Activated T-helper 1 cell treated with anti-CD3 and anti-CD28 coated beads, Interleukin-12 subunit alpha, Interleukin-12 subunit beta, Interleukin-2, Interleukin-4 antibody, amounts not matched to agents 30 ng/mL and 10 ng/mL and 1 ng/mL, durations not matched to agents 14 hours and 24 hours and 36 hours (primary cell): ENCODE data around the gene RGS17. TPM values are rescaled to one million over a fixed set of nuclear protein-coding genes. Genes with fewer than 3 reads are reported as not detected.

Experiments used
- DNase-seq: peaks from one replicate; pipeline ENCODE4 v3.0.0; 2021; ENCODE audit warnings: low spot score
- H3K27ac Mint-ChIP-seq: one replicate; pipeline ENCODE4 v1.8.0; 2021; ENCODE audit warnings: mild to moderate bottlenecking, mixed read lengths
- H3K27me3 Mint-ChIP-seq: one replicate; pipeline ENCODE4 v1.8.0; 2022; ENCODE audit warnings: mild to moderate bottlenecking, moderate library complexity, mixed read lengths; ENCODE audit not compliant: insufficient read depth
- H3K36me3 Mint-ChIP-seq: one replicate; pipeline ENCODE4 v1.8.0; 2021; ENCODE audit warnings: low read depth, mixed read lengths
- H3K4me1 Mint-ChIP-seq: one replicate; pipeline ENCODE4 v1.8.0; 2021; ENCODE audit warnings: low read depth, mixed read lengths
- H3K4me3 Mint-ChIP-seq: one replicate; pipeline ENCODE4 v1.8.0; 2021; ENCODE audit warnings: mild to moderate bottlenecking, moderate library complexity, mixed read lengths
- H3K9me3 Mint-ChIP-seq: one replicate; pipeline ENCODE4 v1.8.0; 2021; ENCODE audit warnings: mixed read lengths
- intact Hi-C: fragments of 100-400 bp; cut with micrococcal nuclease; formaldehyde crosslinking; loops from one replicate; pipeline ENCODE4 v1.15.1; 2024
- total RNA-seq: library from RNA; stranded (reverse); gene quantifications from 2 replicates; pipeline ENCODE4 v1.2.3, GENCODE V29; 2022

RGS17 gene
- total RNA-seq, 1 donor from 2014 or later, result not detected

DNA sequence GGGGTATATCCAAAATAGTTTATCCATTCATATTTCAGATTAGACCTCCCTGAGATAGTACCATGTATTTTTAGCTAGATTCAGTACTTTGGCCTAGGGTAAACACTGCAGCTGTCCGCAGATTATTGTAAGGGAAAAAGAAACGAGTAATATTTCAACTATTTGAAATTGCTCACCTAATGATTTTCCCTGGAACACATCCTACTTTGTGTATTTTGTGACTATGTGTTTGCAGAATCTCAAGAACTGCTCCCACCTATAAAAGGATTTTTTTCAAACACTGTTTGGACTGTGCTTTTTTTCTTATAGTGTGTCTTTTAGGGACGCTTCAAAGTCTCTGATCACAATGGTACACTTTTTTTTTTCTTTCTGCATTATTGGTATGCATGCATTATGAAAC, 42.3 kb downstream of the RGS17 start:
- Mint-ChIP-seq H3K4me3 (no peak overlapping the region), H3K27ac (no peak overlapping the region), H3K27me3 (no peaks in the 10 kb centered on the region), H3K9me3 (no peaks in the 10 kb centered on the region), H3K36me3 (no peaks in the 10 kb centered on the region), H3K4me1 (no peaks in the 10 kb centered on the region)
- intact Hi-C loops, result no loop called here
- no peak for DNase-seq

- H3K4me1 Mint-ChIP-seq, result no peaks in the 10 kb centered on the region
- H3K27ac Mint-ChIP-seq, result no peak overlapping the region
- H3K36me3 Mint-ChIP-seq, result no peaks in the 10 kb centered on the region
- no peaks in the 10 kb centered on the region for H3K9me3 Mint-ChIP-seq
- no peaks in the 10 kb centered on the region for H3K27me3 Mint-ChIP-seq
- no peak overlapping the region for H3K4me3 Mint-ChIP-seq
- intact Hi-C loops, result no loop called here
- DNase-seq, result no peak
These were observed 43.6 kb downstream of the RGS17 start for GRCh38 chr6:153087436-153087835.

DNA sequence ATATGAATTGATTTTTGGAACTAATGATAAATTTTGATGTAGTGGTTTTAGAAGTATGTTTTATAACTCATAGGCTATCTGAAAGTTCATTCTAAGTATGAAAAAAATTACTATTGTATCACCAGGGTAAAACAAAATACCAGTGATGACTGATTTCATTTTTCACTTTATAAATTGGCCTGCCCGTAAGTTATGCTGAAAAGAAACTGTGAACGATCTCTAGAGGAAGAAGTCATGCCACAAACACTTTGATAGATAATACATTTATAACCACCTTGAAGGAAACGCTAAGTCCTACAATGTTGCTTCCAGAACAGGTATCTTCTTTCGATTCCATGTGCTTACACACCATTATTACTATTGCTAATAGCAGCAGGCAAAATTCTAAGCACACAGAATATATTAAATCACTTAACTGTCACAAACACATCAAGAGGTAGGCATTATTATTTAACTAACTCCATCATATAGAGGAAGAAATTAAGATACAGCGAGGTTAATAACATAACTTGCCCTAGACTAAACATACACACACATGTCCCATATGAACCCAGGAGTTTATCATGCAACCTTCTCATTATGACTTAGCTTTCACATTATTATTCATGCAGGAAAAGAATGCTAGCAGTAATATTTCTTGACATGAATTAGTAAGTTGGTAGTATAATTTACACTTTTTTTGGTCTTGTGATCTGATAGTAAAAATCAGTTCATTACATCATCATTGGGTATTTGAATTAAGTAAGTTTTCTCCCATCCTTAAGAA, 44.7 kb downstream of the RGS17 start:
- no peaks in the 10 kb centered on the region for H3K27me3 Mint-ChIP-seq
- intact Hi-C loops, result no loop called here
- H3K36me3 Mint-ChIP-seq, result no peaks in the 10 kb centered on the region
- H3K27ac Mint-ChIP-seq, result no peak overlapping the region
- H3K9me3 Mint-ChIP-seq, result no peaks in the 10 kb centered on the region
- no peak overlapping the region for H3K4me3 Mint-ChIP-seq
- DNase-seq, result no peak
- no peaks in the 10 kb centered on the region for H3K4me1 Mint-ChIP-seq

DNA sequence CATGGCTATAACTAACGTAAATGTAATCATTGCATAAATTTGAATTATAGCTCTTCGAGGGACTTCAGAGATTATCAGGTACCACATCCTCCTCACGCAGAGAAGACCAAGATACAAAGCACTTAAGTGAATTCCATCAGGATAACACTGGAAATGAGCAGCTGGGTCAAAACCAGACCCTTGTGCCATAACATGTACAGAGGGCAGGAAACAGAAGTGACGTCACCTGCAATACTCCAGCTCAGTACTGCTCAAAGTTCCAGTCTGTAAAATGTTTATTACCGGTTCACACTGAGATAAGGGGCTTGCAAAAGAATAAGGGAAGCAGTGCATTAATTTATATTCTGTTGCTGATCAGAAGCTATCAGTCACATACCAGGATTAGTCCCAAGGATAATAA, 45.8 kb downstream of the RGS17 start:
- no peak overlapping the region for H3K4me3 Mint-ChIP-seq
- no peaks in the 10 kb centered on the region for H3K9me3 Mint-ChIP-seq
- no peak overlapping the region for H3K27ac Mint-ChIP-seq
- DNase-seq, result no peak
- H3K27me3 Mint-ChIP-seq, result no peaks in the 10 kb centered on the region
- no peaks in the 10 kb centered on the region for H3K4me1 Mint-ChIP-seq
- intact Hi-C loops, result no loop called here
- no peaks in the 10 kb centered on the region for H3K36me3 Mint-ChIP-seq

GRCh38 chr6:153084393-153084792, 46.7 kb downstream of the RGS17 start:
- H3K4me3 Mint-ChIP-seq, result no peak overlapping the region
- no peaks in the 10 kb centered on the region for H3K4me1 Mint-ChIP-seq
- H3K36me3 Mint-ChIP-seq, result no peaks in the 10 kb centered on the region
- no peak overlapping the region for H3K27ac Mint-ChIP-seq
- DNase-seq, result no peak
- H3K9me3 Mint-ChIP-seq, result no peaks in the 10 kb centered on the region
- H3K27me3 Mint-ChIP-seq, result no peaks in the 10 kb centered on the region
- intact Hi-C loops, result no loop called here

DNA sequence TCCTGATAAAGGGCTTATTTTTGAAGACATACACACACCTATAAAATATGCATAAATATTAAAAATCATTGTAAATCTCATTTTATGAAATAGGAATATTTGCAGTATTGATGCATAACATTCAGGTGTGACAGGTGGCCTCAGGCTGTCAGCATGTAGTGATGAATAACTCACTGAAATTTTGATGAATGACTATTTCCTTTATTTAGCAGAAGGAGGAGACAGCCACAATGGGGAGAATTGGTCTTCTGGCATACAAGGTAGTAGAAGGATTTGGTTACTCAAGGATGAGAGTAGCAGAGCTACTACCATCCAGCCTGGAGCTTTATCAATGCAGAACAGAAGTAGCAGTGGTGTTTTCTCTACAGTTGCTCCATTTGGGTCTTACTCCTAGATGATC, 47.2 kb downstream of the RGS17 start:
- no peak for DNase-seq
- Mint-ChIP-seq H3K36me3 (no peaks in the 10 kb centered on the region), H3K9me3 (no peaks in the 10 kb centered on the region), H3K4me3 (no peak overlapping the region), H3K27me3 (no peaks in the 10 kb centered on the region), H3K4me1 (no peaks in the 10 kb centered on the region), H3K27ac (no peak overlapping the region)
- intact Hi-C loops, result no loop called here

- no peaks in the 10 kb centered on the region for H3K9me3 Mint-ChIP-seq
These were observed 49.2 kb downstream of the RGS17 start for GRCh38 chr6:153081914-153082313.

DNA sequence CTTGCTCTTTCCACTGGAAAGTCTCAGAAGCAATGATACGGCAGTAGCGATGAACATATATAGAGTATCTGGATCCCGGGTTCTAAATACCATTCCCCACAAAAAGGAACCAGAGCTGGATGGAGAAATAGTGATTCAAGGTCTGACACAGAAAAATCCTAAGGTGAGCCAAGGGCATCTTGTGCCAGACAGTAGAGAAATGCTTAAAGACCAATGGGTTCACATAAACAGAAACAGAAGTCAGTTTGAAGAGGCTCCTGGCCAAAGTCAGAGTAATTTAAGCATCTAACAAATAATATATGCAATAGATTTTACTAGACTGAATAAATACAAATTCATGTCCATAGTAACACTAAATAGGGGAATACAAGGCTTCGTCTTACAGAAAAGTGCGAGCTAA, 54.7 kb downstream of the RGS17 start:
- intact Hi-C loops, result no loop called here
- Mint-ChIP-seq H3K36me3 (no peaks in the 10 kb centered on the region), H3K4me1 (no peaks in the 10 kb centered on the region), H3K27me3 (no peaks in the 10 kb centered on the region), H3K9me3 (no peaks in the 10 kb centered on the region), H3K4me3 (no peak overlapping the region), H3K27ac (no peak overlapping the region)
- no peak for DNase-seq

More at GRCh38 chr6:153081914-153082313, 49.2 kb downstream of the RGS17 start:
- Mint-ChIP-seq H3K36me3 (no peaks in the 10 kb centered on the region), H3K27me3 (no peaks in the 10 kb centered on the region), H3K4me3 (no peak overlapping the region), H3K4me1 (no peaks in the 10 kb centered on the region), H3K27ac (no peak overlapping the region)
- DNase-seq, result no peak
- intact Hi-C loops, result no loop called here

DNA sequence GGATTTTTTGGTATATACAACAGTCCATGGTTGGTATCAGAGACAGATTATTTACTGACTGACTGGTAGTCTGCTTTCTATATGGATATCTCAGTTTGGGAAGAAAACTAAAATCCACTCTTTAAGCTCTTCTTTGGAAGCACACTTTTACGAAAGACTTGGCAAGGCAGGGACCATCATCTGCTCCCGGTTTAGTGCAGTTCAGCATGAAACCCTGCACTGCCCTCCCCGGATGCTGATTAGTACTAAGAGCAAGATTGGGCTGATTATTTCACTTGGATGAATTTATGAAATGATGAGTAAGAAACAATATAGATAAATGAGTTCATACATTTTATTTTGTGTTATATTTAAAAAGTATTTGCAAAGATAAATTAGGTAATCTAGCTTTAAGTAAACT, 56.3 kb downstream of the RGS17 start:
- no peak overlapping the region for H3K4me3 Mint-ChIP-seq
- no peaks in the 10 kb centered on the region for H3K4me1 Mint-ChIP-seq
- no peaks in the 10 kb centered on the region for H3K9me3 Mint-ChIP-seq
- intact Hi-C loops, result no loop called here
- no peaks in the 10 kb centered on the region for H3K27me3 Mint-ChIP-seq
- H3K36me3 Mint-ChIP-seq, result no peaks in the 10 kb centered on the region
- no peak overlapping the region for H3K27ac Mint-ChIP-seq
- no peak for DNase-seq

DNA sequence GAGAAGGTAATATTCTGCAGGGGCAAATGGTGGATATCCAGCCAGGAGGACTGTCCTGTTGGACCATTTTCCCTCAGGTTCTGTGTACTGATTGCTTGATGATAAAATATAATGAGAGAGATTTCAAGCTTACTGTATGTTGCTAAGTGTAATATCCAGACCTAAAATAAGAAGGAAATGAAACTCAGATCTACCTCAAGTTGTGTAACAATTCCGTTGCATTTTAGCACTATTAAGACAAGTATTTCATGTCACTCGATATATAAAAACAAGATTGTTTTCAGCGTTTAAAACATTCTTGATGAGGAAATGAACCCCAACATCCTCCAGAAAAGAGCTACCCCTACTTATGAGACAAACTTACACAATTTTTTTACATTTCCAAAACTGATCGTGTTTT, 57.2 kb downstream of the RGS17 start:
- intact Hi-C loops, result no loop called here
- H3K4me1 Mint-ChIP-seq, result no peaks in the 10 kb centered on the region
- H3K9me3 Mint-ChIP-seq, result no peaks in the 10 kb centered on the region
- no peak overlapping the region for H3K27ac Mint-ChIP-seq
- H3K36me3 Mint-ChIP-seq, result no peaks in the 10 kb centered on the region
- H3K4me3 Mint-ChIP-seq, result no peak overlapping the region
- DNase-seq, result no peak
- no peaks in the 10 kb centered on the region for H3K27me3 Mint-ChIP-seq

GRCh38 chr6:153070756-153071155, 60.3 kb downstream of the RGS17 start:
- H3K9me3 Mint-ChIP-seq, result no peaks in the 10 kb centered on the region
- H3K36me3 Mint-ChIP-seq, result no peaks in the 10 kb centered on the region
- no peak for DNase-seq
- no peak overlapping the region for H3K27ac Mint-ChIP-seq
- H3K4me3 Mint-ChIP-seq, result no peak overlapping the region
- intact Hi-C loops, result no loop called here
- H3K4me1 Mint-ChIP-seq, result no peaks in the 10 kb centered on the region
- H3K27me3 Mint-ChIP-seq, result no peaks in the 10 kb centered on the region

- Mint-ChIP-seq H3K27ac (no peak overlapping the region), H3K4me1 (no peaks in the 10 kb centered on the region), H3K27me3 (no peaks in the 10 kb centered on the region), H3K9me3 (no peaks in the 10 kb centered on the region), H3K4me3 (no peak overlapping the region), H3K36me3 (no peaks in the 10 kb centered on the region)
- no peak for DNase-seq
- intact Hi-C loops, result no loop called here
These were observed 61.2 kb downstream of the RGS17 start for GRCh38 chr6:153069897-153070296.

- no peaks in the 10 kb centered on the region for H3K9me3 Mint-ChIP-seq
- H3K27ac Mint-ChIP-seq, result no peak overlapping the region
- DNase-seq, result no peak
- H3K4me3 Mint-ChIP-seq, result no peak overlapping the region
- no peaks in the 10 kb centered on the region for H3K36me3 Mint-ChIP-seq
- no peaks in the 10 kb centered on the region for H3K27me3 Mint-ChIP-seq
- intact Hi-C loops, result no loop called here
- H3K4me1 Mint-ChIP-seq, result no peaks in the 10 kb centered on the region
These were observed 65.9 kb downstream of the RGS17 start for GRCh38 chr6:153065222-153065621.

GRCh38 chr6:153063936-153064335, 67.1 kb downstream of the RGS17 start:
- Mint-ChIP-seq H3K4me1 (no peaks in the 10 kb centered on the region), H3K9me3 (no peaks in the 10 kb centered on the region), H3K36me3 (no peaks in the 10 kb centered on the region), H3K4me3 (no peak overlapping the region), H3K27ac (no peak overlapping the region), H3K27me3 (no peaks in the 10 kb centered on the region)
- DNase-seq, result no peak
- intact Hi-C loops, result no loop called here
